ENCODE data around the gene ENTPD1.
"Not testable (repeated sequence)": the region's sequence is repeated elsewhere in the genome, so short reads cannot be mapped to it uniquely, and the experiment has no call there.

The ENTPD1 gene

DNA sequence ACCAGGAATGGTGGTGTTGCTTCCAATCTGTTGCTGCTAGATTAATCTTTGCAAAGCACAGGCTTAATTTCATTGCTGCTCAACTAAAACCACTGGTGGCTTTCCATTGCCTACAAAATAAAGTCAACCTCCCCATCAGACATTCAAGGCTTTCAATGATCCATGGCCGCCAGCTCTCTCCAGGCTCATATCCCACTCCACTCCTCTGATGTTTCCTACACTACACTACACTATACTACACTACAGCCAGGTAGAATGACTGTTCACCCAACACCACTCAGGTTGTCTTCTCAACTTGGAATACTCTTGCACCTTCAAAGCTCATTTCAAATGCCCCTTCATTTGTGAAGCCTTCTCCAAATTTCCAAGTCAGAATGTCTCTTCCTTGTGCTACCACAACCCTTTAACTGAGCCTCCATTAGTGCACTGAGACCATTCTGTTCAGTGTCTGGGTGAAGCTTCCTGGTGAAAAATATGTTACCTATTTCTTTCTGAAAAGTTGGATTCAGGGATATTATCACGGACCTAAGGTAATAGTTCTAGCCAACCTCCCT is 116.3 kb downstream of the ENTPD1 start:
- DNase-seq: no peak

DNA sequence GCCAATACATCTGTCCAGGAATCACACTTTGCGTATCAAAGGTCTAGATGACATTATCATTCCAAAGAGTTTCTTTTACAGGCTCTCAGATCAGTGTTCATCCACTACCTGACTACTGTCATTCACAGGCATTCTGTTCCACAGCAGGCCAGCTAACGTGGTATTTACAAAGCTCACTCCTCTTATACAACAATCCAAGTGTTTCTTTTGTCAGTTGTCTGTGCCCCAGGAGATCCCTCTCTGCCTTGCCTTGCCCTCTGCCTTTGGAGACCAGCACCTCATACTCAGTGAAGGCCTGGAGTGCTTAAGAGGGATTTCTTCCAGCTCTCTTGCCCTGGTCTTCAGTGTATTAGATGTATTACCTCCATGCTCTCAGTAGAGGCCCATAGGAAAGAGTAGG is 117.2 kb downstream of the ENTPD1 start:
- DNase-seq: no peak

DNA sequence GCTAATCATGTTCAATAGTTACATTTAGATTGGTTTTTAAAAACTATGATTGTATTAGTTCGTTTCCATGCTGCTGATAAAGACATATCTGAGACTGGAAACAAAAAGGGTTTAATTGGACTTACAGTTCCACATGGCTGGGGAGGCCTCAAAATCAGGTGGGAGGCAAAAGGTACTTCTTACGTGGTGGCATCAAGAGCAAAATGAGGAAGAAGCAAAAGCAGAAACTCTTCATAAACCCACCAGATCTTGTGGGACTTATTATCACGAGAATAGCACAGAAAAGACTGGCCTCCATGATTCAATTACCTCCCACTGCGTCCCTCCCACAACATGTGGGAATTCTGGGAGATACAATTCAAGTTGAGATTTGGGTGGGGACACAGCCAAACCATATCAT is 117.7 kb downstream of the ENTPD1 start:
- DNase-seq: no peak

DNA sequence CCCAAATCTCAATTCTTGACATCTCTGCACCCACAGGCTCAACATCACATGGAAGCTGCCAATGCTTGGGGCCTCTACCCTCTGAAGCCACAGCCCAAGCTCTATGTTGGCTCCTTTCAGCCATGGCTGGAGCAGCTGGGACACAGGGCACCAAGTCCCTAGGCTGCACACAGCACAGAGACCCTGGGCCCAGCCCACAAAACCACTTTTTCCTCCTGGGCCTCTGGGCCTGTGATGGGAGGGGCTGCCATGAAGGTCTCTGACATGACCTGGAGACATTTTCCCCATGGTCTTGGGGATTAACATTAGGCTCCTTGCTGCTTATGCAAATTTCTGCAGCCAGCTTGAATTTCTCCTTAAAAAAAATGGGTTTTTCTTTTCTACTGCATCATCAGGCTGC is 118.8 kb downstream of the ENTPD1 start:
- not testable (repeated sequence) for DNase-seq

DNA sequence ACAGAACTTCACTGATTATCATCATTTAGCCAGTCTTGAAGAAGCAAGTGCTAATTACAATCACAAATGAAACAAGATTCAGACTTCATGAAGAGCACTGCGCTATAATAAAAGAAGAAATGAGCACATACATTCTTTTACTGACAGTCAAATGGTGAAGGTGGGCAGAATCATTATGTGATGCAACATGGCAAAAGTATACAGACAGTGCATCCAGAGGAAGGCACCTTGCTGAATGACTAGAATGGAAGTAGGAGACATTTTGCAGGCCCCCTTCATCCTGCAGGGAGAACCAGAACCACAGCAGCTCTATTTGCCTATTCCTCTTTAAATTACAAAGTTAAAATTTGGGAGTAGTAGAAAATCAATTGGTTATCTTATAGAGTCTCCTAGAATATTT is 120.8 kb downstream of the ENTPD1 start:
- DNase-seq: no peak

DNA sequence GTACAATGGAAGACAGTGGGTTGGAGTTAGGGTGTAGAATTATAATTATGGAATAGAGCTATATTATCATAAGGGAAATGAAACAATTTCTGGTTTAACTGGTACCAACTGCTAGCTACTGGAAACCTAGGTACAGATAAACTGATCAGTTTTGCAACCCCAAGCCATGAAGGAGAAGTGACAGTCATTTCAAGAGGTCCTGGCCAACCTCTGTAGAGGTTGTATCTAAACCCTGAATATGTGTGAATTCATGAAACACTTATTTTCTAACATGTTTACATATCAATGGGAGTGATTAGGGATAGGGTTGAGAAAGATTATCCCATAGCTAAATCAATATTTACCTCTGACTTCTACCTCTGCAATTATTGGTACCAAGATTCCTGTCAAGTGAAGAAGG is 121.9 kb downstream of the ENTPD1 start:
- no peak for DNase-seq

DNA sequence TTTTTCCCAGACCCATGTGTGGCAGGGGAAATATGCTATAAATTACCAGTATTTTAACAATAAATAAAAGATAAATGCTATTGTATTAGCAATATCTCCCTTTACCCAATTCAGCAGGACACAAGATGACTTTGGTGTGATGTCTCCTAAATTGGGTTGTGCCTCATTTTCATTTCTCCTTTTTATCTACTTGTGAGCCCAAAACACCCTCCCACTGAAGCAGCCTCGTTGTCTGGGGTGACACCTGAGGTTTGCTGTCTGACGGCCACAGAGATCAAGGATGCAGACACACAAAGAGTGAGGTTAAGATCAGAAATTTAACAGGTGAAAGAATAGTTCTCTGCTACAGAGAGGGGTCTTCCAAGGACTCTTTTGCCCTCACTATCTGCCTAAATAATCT is 124.7 kb downstream of the ENTPD1 start:
- DNase-seq: no peak

DNA sequence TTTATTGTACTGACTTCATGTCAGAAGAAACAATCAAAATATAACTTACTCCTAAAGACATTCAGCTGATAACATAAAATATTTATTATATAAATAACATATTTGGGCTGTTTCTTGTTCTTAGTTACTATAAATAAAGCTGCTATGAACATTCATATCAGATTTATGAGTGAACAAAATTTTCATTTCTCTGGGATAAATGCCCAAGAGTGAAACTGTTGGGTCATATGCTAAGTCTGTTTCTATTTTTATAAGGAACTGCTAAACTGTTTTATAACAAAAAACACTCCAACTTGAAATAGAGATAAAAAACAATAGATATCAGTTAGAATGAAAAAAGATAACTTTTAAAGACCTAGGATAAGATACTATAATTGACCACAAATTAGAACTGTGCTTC is 125.4 kb downstream of the ENTPD1 start:
- no peak for DNase-seq

DNA sequence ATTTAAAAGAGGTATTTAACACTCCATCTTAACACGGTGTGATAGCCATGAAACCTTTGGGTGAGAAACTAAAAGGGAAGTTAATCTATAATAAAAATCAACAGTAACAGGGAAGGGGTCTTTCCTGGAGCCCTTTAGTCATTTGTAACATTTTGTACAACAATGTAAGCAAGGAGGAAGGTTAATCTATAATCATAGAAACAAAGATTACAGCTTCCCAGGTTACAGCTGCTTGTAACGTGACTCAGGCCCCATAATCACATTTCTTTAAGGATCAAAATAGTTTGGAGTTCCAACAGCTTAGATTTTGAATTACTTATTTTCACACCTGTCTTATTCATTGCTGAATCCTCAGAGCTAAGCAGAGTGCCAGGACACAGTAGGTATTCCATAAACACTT is 133.9 kb downstream of the ENTPD1 start:
- DNase-seq: no peak

DNA sequence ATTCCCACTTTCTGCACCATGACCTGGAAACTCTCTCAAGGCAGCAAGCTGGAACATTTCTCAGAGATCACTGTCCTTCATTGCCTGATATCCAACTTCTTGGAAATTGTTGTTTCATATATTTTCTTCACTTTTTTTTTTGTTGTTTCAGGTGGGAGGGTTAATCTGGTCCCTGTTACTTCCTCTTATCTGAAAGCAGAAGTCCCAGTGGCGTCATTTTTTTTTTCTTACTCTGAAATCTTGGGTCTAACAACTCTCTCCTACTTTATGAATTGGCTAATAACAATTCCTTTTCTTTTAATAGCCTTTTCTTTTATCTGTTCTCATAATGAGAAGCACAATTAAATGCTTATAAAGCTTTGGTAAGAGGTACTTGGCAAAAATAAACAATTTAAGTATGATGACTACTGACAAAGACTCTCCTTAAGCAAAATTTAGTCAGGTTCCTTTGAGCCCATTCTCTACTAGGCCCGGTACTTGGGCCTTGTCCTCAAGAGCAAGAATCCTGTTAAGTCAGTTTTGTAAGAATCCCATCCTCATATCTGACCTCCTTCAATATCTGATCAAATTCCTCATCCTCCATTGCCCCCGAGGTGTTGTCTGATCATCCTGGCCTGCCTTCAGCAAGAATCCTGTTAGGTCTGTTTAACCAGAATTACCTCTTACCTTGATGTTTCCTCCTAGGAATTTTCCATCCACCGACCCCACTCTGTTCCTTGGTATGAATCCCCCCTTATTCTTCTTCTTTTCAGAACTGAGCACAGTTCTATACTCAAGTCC is 140.3 kb downstream of the ENTPD1 start:
- DNase-seq: no peak

DNA sequence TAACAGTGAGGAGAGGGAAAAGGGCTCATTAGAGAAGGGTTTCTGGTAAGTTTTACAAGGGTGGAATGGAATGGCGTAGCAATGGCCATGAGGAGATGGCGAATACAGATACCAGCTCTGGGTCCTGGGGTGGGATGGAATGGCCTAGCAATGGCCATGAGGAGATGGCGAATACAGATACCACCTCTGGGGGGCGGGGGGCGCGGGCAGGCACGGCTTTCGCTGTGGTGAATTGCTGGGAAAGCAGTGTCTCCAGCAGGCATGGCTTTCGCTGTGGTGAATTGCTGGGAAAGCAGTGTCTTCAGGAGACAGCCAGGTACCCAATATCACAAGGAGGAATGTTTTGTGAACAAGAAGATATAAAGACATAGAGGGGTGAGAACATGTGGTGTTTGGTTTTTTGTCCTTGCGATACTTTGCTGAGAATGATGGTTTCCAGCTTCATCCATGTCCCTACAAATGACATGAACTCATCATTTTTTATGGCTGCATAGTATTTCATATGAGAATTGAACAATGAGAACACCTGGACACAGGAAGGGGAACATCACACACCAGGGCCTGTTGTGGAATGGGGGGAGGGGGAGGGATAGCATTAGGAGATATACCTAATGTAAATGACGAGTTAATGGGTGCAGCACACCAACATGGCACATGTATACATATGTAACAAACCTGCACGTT is 150.1 kb downstream of the ENTPD1 start:
- DNase-seq: not testable (repeated sequence)

DNA sequence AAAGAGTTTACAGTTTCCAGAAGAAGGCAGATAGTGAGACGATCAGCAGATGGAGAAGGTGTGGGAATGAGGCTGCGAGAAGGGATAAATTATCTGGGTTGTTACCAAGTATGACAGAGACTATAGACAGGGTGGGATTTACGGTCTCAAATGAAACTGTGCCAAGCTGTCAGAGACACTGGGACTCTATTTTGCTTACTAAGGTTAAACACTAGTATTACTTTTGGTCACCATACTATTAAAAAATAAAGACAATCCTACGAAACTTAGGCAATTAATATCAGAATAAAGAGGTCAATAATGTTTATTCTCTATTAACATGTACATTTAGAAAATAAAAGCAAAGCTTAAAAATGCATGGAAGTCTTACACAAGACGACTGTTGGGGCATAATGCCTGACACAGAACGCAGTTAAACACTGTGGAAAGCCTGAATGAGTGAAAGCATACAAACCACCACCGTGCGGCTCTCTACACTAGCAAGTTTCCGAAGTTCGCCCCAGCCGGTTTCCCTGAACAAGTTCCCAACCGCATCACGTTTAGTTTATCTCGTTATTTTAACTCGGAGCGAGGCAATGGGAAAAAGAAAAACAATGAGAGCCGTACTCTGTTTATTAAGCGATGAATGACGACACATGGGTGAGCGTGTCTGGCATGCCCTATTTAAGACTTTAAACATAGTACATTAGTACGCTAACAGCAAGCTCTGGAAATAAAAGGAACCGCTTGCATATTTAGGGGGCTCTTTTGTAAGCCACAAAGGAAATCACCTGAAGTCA is 150.9 kb downstream of the ENTPD1 start:
- DNase-seq: no peak

DNA sequence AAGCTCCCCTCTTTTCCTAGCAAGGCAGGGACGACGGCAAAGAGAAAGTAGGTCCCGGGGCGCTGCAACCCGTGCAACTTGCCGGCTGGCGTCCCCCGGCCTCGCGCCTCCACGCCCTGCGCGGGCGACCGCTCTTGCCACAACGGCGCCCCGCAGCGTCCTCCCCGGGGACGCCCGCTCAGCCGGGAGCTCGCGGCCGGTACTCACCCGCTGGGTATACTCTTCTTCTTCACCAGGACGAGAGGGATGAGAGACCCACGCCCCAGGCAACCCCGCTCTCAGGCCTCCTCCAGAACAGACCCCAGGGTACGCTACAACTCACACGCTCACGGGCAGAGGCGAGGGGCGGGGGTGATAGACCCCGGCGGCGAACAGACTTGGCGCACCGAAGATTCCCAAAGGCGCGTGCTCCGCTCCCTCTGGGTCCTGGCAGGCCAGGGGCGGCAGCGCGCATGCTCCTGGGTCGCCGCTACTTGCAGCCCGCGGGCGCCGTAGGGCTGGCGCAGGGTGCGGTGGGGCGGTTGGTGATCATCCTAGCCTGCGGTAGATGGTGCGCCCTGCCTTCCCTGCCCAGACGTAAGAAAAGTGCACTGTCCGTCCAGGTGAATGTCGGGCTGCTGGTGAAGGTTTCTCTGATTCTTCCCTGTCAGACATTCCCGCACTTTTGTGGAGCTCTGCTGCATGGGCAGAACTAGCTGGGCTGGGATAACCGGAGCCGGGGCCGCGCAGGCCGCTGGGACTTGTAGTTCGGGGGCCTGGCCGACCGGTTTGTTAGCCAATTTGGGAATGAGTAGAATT is 151.7 kb downstream of the ENTPD1 start, which contains the start of gene CC2D2B:
Gene CC2D2B, plus strand, starts transcription at position 520 of the 798 bp plus-strand sequence. CDS start 3,349 bp downstream, outside the sequence.
- peak; percentile 54 for DNase-seq

DNA sequence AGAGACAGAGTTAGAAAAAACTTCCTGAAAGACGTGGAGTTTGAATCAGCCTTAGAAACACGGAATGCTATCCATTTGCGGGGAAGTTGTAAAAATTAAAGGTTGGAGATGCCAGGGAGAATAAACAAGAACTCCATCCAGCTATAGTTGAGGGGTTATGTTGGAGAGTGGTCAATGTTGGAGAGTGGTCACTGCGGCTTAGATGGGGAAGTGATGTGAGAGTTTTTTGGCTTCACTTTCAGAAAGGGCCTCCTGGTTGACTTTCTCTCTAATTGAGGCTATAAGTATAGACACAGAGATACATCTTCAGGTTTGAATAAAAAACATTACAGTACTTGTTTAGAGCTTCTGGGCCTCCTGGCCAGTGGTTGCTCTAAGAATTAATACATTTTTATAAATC is 152.5 kb downstream of the ENTPD1 start:
- no peak for DNase-seq

DNA sequence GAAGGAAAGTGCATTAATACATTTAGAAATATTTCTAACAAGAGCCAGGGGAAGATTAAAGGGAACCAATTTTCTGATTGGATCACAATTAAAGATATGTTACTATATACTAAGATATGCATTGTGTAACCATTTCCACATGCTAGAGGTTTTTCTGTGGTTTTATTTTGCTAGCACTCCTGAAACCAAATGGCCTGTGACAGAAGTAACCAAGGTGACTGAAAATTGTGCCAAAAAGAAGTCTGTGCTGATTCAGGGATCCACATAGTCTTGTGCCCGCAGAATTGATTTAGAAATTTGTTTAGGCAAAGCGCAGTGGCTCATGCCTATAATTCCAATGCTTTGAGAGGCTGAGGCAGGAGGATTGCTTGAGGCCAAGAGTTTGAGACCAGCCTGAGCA is 153.6 kb downstream of the ENTPD1 start:
- DNase-seq: no peak

DNA sequence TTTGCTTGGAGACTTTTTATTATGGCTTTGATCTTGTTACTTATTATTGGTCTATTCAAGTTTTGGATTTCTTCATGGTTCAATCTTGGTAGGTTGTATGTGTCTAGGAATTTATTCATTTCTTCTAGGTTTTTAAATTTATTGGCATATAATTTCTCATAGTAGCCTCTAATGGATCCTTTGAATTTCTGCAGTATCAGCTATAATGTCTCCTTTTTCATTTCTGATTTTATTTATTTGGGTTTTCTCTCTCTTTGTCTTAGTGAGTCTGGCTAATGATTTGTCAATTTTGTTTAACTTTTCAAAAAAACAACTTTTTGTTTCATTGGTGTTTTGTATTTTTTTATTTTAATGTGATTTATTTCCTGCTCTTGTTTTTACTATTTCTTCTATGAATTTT is 160.1 kb downstream of the ENTPD1 start:
- not testable (repeated sequence) for DNase-seq

Data from NCI-H1105 (cell line).